HCT116 (cell line): ENCODE measurements around the gene LHFPL6. TPM values are rescaled to one million over a fixed set of nuclear protein-coding genes. Genes with fewer than 3 reads are reported as not detected.

Experiments
- ATAC-seq: fragments of 200-7000 bp; cut with Tn5 transposase; 2 replicates; pipeline ENCODE4 v1.9.1; 2020; ENCODE audit warnings: mild to moderate bottlenecking, moderate library complexity
- BruUV-seq: library from RNA; stranded (reverse); fragments of 400-500 nt; replicated peaks from 2 replicates; lab custom pipeline; 2021; lab: Mats Ljungman, UMichigan
- CTCF ChIA-PET: fragments of 300-600 bp; sonication (Branson Sonifier 250); formaldehyde crosslinking; loops from one replicate; lab custom pipeline; 2021; ENCODE audit warnings: antibody characterized with exemption; lab: Charles Lee
- POLR2A ChIA-PET: fragments of 300-600, 350-600 bp; sonication (Branson Sonifier 250); formaldehyde crosslinking; loops from one replicate; lab custom pipeline; 2021; ENCODE audit warnings: antibody characterized with exemption; lab: Charles Lee
- RAD21 ChIA-PET, 2 experiments: fragments of 300-600 bp; sonication (Branson Sonifier 250); formaldehyde crosslinking; loops; one replicate each; lab custom pipeline; 2023; ENCODE audit warnings: low total read pairs in 2 of 2; ENCODE audit not compliant: uncharacterized antibody in 2 of 2, unreplicated experiment in 2 of 2, low non-redundant PET in 1 of 2; lab: Charles Lee
- DNase-seq: peaks from one replicate; pipeline ENCODE4 v3.0.0-alpha.2; 2010; ENCODE audit warnings: low read depth, low spot score
- H2AFZ ChIP-seq: fragments of 200-600 bp; shearing (Covaris generic), sonication (generic); 2 replicates; pipeline ENCODE4 v1.6.1; 2017; ENCODE audit warnings: low read depth, mixed run types, mixed read lengths, antibody characterized with exemption, low read length; ENCODE audit not compliant: poor library complexity, severe bottlenecking
- H3K27ac ChIP-seq: 2 replicates; pipeline ENCODE4 v1.5.1; 2012; ENCODE audit warnings: low read depth, low read length
- H3K27me3 ChIP-seq: fragments of 200-600 bp; sonication (generic); 2 replicates; pipeline ENCODE4 v1.6.1; 2016; ENCODE audit warnings: mixed run types, low read length, mixed read lengths; ENCODE audit not compliant: insufficient read depth
- H3K36me3 ChIP-seq, 2 experiments: fragments of 200-500 bp in 1 of 2; fragments of 200-600 bp in 1 of 2; sonication (Bioruptor generic) in 1 of 2; sonication (generic) in 1 of 2; 2 replicates each; pipeline versions ENCODE4 v1.5.1 to v1.6.1; 2014 to 2016; ENCODE audit warnings: low read length in 2 of 2, inconsistent platforms in 1 of 2, mixed read lengths in 1 of 2, mixed run types in 1 of 2; ENCODE audit not compliant: insufficient read depth in 2 of 2, control insufficient read depth in 1 of 2
- H3K4me1 ChIP-seq, 2 experiments: fragments of 200-600 bp in 1 of 2; sonication (generic) in 1 of 2; 2 replicates each; pipeline versions ENCODE4 v1.5.1 to v1.6.1; 2012 to 2017; ENCODE audit warnings: low read length in 2 of 2, inconsistent platforms in 1 of 2, mild to moderate bottlenecking in 1 of 2, mixed read lengths in 1 of 2, mixed run types in 1 of 2, moderate library complexity in 1 of 2; ENCODE audit not compliant: insufficient read depth in 2 of 2, control insufficient read depth in 1 of 2
- H3K4me2 ChIP-seq: fragments of 200-600 bp; sonication (generic); 2 replicates; pipeline ENCODE4 v1.6.1; 2017; ENCODE audit warnings: mixed run types, low read length, mixed read lengths
- H3K4me3 ChIP-seq, 2 experiments: fragments of 200-600 bp in 1 of 2; sonication (generic) in 1 of 2; replicated peaks in 1 of 2; 2 replicates each; pipeline ENCODE4 v1.5.1; 2011 to 2016; ENCODE audit warnings: low read length in 2 of 2, control low read depth in 1 of 2, low read depth in 1 of 2, mild to moderate bottlenecking in 1 of 2, mixed read lengths in 1 of 2, mixed run types in 1 of 2
- H3K79me2 ChIP-seq: fragments of 200-600 bp; sonication (generic); 2 replicates; pipeline ENCODE4 v1.6.1; 2017; ENCODE audit warnings: mild to moderate bottlenecking, mixed run types, low read length, moderate library complexity, mixed read lengths; ENCODE audit not compliant: insufficient read depth
- H3K9ac ChIP-seq: fragments of 200-600 bp; sonication (generic); 2 replicates; pipeline ENCODE4 v1.6.1; 2016; ENCODE audit warnings: low read length, mixed read lengths
- H3K9me2 ChIP-seq: fragments of 200-600 bp; sonication (generic), shearing (Covaris generic); 2 replicates; pipeline ENCODE4 v1.6.1; 2017; ENCODE audit warnings: mixed run types, mild to moderate bottlenecking, moderate library complexity; ENCODE audit not compliant: insufficient read depth
- H3K9me3 ChIP-seq, 2 experiments: fragments of 200-500 bp in 1 of 2; fragments of 200-600 bp in 1 of 2; sonication (Bioruptor generic) in 1 of 2; sonication (generic) in 1 of 2; 2 replicates each; pipeline ENCODE4 v1.6.1; 2014 to 2017; ENCODE audit warnings: low read length in 2 of 2, mixed read lengths in 2 of 2, inconsistent platforms in 1 of 2, low read depth in 1 of 2, mild to moderate bottlenecking in 1 of 2, mixed run types in 1 of 2, moderate library complexity in 1 of 2; ENCODE audit not compliant: control insufficient read depth in 1 of 2, insufficient read depth in 1 of 2
- H4K20me1 ChIP-seq: fragments of 200-600 bp; sonication (generic), shearing (Covaris generic); 2 replicates; pipeline ENCODE4 v1.6.1; 2017; ENCODE audit warnings: mixed run types, mild to moderate bottlenecking, moderate library complexity; ENCODE audit not compliant: insufficient read depth
- CTCF ChIP-seq, 3 experiments: fragments of 200-600 bp in 1 of 3; sonication (generic) in 1 of 3; IDR thresholded peaks in 2 of 3; conservative IDR thresholded peaks in 1 of 3; 2 replicates each; pipeline ENCODE4 v1.5.1; 2012 to 2017; ENCODE audit warnings: low read depth in 2 of 3, low read length in 2 of 3, antibody characterized with exemption in 1 of 3, borderline replicate concordance in 1 of 3, control low read depth in 1 of 3, mild to moderate bottlenecking in 1 of 3, mixed read lengths in 1 of 3, mixed run types in 1 of 3, moderate library complexity in 1 of 3; ENCODE audit not compliant: insufficient read depth in 1 of 3
- EGR1 ChIP-seq: IDR thresholded peaks from 2 replicates; pipeline ENCODE4 v1.6.1; 2012; ENCODE audit warnings: low read depth
- POLR2AphosphoS5 ChIP-seq: IDR thresholded peaks from 2 replicates; pipeline ENCODE4 v1.6.1; 2011; ENCODE audit warnings: mild to moderate bottlenecking, low read depth, low read length, moderate library complexity
- RAD21 ChIP-seq: IDR thresholded peaks from 2 replicates; pipeline ENCODE4 v1.6.1; 2012; ENCODE audit warnings: low read depth, mild to moderate bottlenecking
- SIN3A ChIP-seq: IDR thresholded peaks from 2 replicates; pipeline ENCODE4 v1.6.1; 2012; ENCODE audit warnings: low read depth
- ZNF274 ChIP-seq: fragments of 200-500 bp; sonication (Bioruptor generic); IDR thresholded peaks from 2 replicates; pipeline ENCODE4 v1.6.1; 2014; ENCODE audit warnings: mild to moderate bottlenecking, low read depth, low read length, inconsistent platforms
- intact Hi-C: fragments of 100-400 bp; cut with micrococcal nuclease; formaldehyde crosslinking; loops from 2 replicates; pipeline ENCODE4 v1.10.0; 2022
- total RNA-seq: library from RNA; stranded (reverse); gene quantifications from one replicate; pipeline ENCODE4 v1.2.1, GENCODE V29; 2021; ENCODE audit not compliant: unreplicated experiment

The LHFPL6 gene
- total RNA-seq, 1 experiment from 2014 or later = 0.22 TPM

- no peak overlapping the region for H3K4me2 ChIP-seq
- H4K20me1 ChIP-seq = no peaks in the 10 kb centered on the region
- no peaks in the 10 kb centered on the region for H3K9me3 ChIP-seq
- H3K79me2 ChIP-seq = no peaks in the 10 kb centered on the region
- DNase-seq = no peak
- no peaks in the 10 kb centered on the region for H3K4me1 ChIP-seq
- intact Hi-C loops = no loop called here
- H3K27me3 ChIP-seq = 0 out of 2 replicates have a peak, but pooled peaks cover 5% of the 10 kb centered on the region
- no peak overlapping the region for H3K9ac ChIP-seq
- no peak overlapping the region for H3K4me3 ChIP-seq
- H3K9me2 ChIP-seq = no peaks in the 10 kb centered on the region
- ChIA-PET POLR2A (no interaction called here), RAD21 (no interaction called here), CTCF (no interaction called here)
- ATAC-seq = no peak
- no peak overlapping the region for H2AFZ ChIP-seq
- no peak for TF ChIP-seq CTCF (IDR thresholded peaks at IDR 0.05 in 2 of 3, conservative IDR thresholded peaks at IDR 0.05 in 1 of 3; ENCODE audit: borderline replicate concordance in 1 of 3, insufficient read depth in 1 of 3, low read depth in 2 of 3, low read length in 2 of 3)
- no peak overlapping the region for H3K27ac ChIP-seq
- no peaks in the 10 kb centered on the region for H3K36me3 ChIP-seq
- BruUV-seq = no TSS peak
Observed at GRCh38 chr13:39379118-39379517, 223.9 kb downstream of the LHFPL6 start.

GRCh38 chr13:39378306-39378705, 224.7 kb downstream of the LHFPL6 start:
- TF ChIP-seq EGR1 (no peak), SIN3A (no peak), RAD21 (no peak), POLR2AphosphoS5 (no peak), ZNF274 (no peak)
- Histone ChIP-seq H3K9me3 (no peaks in the 10 kb centered on the region), H3K4me3 (no peak overlapping the region), H3K9ac (no peak overlapping the region), H3K27me3 (0 out of 2 replicates have a peak, but pooled peaks cover 5% of the 10 kb centered on the region), H3K9me2 (no peaks in the 10 kb centered on the region), H3K79me2 (no peaks in the 10 kb centered on the region), H2AFZ (no peak overlapping the region), H3K4me1 (no peaks in the 10 kb centered on the region), H3K27ac (no peak overlapping the region), H3K36me3 (no peaks in the 10 kb centered on the region), H3K4me2 (no peak overlapping the region), H4K20me1 (no peaks in the 10 kb centered on the region)
- DNase-seq = no peak
- no TSS peak for BruUV-seq
- ChIA-PET RAD21 (no interaction called here), CTCF (no interaction called here), POLR2A (no interaction called here)
- ATAC-seq = no peak
- intact Hi-C loops = no loop called here
